HG03378 (cell line): ENCODE measurements around the gene LTBP2.

ENCODE experiments used
- ATAC-seq: cut with Tn5 transposase; IDR thresholded peaks from one replicate; pipeline ENCODE4 v1.9.1; 2021; ENCODE audit warnings: mild to moderate bottlenecking, moderate library complexity; ENCODE audit not compliant: unreplicated experiment

Gene LTBP2

DNA sequence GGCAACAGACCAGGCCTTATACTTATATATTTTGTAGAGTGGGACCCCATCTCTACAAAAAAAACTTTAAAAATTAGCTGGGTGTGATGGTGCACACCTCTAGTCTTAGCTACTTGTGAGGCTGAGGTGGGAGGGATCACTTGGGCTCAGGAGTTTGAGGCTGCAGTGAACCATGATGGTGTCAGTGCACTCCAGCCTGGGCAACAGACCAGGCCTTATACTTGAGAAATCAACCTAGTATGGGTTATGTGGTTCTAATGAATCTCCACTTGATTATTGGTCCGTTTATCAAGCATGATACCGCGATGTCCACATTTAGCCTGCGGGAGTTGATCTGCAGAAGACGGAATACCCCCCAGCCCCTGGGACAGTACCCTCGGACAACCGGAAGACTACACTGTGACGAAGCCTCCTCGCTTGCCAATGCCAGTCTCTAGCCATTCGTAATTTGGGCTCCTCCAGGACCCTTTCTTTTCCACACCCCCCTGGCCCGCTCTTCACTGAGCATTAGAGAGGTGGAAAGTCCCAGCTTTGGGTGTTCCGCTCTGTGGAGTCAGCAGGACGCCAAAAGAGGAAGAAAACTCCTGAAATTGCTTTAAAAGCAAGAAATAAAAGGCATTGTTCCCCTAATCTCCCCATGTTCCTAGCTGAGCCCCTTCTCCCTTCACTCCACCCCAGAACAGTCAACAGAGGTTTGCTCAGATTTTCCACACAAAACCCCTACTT lies 19.4 kb downstream of the LTBP2 start:
- ATAC-seq: no peak

DNA sequence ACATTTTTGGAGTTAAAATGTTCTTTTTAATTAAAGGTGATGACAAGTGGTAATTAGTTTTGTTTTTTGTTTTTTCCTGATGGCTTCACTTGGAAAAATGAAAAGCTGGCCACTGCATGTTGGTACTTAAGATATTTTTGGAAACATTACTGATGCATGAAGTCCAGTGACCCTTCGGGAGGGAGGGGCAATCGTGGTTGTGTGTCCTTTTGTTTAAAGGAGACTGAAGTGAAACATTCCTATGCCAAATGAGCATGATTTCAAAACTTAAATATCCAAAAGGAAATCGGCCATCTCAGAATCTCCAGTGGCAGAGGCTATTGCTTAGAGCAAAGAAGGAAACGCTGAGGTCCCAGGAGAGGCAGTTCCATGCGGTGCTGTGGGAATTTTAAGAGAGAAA lies 20.1 kb downstream of the LTBP2 start:
- no peak for ATAC-seq

DNA sequence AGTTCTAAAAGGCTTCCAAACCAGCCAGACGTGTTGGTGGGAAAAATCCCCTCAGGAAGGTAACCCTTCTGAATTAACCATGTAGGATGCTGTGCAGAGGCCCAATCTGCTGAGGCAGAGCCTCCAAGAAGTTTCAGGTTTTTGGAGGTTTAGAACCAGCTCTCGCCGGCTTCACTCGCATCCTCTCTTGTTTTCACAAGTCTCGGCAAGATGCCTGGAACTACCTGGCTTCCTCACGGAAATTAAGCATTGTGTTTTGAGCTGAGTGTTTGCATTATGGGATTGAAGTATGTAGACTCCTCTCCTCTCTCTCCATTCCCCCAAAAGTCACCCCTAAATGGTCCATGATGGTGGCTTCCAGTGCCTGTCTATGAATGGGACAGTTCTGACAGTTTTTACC lies 20.6 kb downstream of the LTBP2 start:
- ATAC-seq: no peak

DNA sequence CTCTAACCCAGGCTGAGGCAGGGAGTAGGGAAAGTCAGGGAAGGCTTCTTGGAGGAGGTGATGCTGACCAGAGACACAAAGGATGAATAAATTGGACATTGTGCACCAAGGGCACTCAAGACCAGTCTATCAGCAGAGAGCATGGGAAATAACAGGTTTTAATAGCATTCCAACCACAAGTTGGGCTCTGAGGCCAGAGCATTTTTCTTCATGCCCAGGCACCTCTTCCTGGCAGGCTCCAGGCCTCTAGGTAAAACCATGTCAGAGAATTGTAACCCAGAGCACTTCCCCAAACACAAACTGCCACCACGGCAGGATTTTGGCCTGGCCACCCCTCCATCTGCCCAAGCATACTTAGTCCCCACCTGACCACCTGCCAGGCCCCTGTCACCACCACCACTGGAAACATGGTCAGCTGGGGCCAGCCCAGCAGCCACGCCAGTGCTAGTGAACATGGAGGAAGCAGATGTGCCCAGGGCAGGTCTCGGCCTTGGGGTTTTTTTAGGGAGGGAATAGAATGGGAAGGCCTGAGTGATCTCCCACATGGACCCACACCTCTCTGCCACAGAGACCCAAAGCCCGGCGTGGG lies 22.7 kb downstream of the LTBP2 start:
- no peak for ATAC-seq

DNA sequence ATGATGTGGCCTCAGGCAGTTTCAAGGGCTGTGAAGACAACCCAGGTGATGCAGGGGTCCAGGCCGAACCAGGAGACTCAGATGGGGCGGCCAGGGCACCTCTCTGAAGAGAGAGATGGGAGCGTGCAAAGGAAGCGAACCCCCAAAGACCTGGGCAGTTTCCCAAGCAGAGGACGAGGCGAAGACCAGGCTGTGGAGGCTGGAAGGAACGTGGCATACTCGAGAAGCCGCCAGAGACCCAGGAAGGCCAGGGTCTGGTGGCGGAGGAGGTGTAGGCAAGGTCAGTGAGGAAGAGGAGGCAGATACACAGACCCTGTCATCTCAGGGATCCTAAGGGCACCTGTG lies 24.7 kb downstream of the LTBP2 start:
- no peak for ATAC-seq

DNA sequence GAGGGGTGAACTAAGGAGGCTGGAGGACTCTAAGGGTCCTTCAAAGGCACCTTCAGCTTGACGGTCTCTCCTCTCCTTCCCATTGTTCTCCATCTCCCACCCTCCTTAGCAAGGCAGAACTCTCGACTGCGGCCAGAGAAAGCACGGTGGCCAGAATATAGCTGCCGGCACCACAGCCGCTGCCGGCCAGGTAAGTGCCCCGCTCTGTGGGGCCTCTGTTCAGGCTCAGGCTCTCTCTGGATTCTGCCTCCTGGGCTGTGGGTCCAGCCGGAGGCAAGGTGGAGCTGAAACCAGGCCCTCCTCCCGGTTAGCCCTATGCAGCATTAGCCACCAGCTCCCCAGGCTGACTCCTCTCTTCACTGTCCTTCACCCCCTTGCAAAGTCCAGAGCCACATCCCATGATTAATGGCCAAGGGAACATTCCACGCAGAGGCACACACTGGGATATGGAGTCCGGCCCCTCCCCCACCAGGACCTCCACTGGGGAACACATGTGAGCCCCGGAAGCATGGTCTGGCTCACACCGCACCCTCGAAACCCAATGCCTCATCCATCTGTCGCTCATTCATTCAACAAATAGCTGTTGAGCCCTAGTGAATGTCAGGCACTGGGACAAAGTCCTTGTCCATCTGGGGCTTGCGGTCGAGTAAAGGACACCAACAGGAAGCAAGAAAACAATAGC lies 25.2 kb downstream of the LTBP2 start:
- no peak for ATAC-seq

DNA sequence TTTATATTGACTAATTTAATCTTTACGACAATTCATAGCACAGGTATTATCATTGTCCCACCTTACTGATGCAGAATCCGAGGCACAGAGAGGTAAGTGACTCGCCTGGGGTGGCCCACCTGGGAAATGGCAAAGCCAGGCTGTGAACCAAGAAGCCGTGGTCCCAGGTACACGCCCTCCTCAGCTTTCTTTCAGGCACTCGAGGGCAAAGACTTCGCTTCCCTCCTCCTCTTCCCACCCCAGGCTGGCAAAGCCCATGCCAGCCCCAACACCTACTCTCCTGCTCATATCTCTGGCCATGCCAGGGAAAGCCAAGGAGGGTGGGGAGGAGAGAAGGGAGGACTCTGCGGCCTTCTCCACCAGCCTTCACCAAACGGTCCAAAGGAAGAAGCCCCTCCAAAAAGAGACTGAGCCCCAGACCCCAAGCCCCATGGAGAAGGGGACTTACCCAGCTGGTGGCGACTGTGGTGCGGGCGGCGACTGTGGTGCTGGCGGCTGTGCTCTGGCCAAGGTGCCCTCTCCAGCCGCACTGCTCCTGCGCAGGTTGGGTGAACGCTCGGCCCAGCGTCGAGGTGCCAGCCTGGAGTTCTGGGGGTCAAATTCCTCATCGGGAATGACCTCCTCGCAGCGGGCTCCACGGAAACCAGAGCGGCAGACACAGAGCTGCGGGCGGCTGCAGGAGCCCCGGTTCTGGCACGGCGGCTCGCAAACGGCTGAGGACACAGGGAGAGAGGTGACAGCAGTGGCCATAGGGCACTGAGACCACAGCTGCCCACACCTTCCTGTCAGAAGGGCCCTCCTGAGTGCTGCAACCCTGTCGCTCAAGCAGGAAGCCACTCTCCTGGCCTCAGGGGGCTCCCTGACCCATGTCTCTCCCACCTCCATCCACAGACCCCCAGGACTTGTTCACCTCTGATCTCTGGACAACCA lies 26.4 kb downstream of the LTBP2 start:
- no peak for ATAC-seq

DNA sequence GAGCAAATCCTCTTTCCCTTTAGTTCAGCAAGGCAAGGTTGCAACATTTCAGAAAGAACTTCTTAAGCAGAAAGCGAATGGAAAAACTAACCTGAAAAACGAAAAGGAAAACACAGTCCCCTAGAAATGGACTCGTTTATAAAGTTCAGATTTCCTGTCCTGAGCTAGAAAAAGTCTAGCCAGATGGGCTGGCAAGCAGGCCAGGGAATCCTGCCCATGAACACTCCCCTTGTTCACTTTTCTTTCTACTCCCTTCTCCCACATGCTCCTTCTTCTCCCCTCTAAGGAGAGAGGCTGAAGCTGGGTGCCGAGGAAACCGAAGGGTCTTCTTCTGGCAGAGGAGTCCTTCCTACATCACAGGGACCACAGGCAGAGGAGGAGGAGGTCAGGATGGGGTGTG lies 27.1 kb downstream of the LTBP2 start:
- no peak for ATAC-seq

DNA sequence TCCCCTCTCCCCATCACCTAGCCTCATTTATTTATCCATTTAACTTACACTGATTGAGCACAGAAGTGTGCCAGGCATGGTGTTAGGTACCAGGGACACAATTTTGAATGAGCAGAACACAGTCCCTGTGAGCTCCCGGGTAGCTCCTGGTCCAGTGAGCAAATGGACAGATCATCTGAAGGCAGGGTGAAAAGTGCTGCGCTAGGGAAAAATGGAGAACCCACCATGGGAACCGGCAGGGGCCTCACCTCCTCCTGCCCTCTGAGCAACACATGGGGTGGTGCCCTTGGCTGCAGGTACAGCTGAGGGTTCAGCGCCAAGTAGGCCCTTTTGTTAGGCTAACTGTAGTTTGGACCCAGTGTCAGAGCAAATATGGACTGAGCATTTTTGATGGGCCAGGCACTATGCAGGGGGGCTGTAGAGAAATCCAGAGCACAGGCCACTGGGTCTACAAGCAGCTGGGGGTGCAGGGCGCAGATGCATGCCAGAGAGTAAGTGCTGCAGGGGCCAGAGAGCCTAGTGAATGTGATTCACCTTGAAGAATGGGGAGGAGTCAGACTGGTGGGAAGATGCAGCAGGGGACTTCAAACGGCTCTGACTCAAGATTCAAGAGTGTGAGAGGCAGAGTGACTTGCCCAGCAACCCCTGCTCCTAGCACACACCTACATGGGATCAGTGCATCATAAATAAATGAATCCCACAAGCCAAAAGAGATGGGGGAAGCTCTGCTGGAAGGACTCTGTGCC lies 28.2 kb downstream of the LTBP2 start:
- no peak for ATAC-seq

DNA sequence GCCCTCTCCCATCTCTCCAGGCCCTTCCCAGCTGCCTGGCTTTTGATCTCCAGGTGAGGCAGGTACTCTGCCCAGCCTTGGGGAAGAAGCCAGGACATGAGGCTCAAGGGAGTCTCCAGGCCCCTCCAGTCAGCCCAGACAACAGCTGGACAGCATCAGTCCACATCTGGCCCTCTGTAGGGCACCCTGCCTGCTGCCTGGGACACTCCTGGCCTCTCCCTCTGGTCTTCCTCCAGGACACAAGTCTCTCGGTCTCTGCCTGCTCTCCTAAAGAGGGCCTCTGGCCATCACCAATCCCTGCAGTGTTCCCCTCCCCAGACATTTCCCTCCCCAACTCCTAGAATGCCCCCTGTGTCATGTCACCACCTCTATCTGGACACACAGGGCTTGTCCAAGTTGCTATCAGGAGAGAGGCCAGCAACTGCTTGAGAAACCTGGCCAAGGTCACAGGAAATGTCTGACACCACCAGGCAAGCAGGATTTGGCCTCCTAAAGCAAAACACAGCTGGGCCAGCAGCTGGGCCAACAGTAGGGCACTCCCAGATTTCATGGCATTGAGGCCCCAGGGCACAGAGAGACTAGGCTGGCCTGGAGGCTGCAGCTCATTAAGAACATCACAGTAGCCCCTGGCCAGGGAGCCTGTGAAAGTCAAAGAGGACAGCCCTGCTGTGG lies 29.0 kb downstream of the LTBP2 start:
- no peak for ATAC-seq

DNA sequence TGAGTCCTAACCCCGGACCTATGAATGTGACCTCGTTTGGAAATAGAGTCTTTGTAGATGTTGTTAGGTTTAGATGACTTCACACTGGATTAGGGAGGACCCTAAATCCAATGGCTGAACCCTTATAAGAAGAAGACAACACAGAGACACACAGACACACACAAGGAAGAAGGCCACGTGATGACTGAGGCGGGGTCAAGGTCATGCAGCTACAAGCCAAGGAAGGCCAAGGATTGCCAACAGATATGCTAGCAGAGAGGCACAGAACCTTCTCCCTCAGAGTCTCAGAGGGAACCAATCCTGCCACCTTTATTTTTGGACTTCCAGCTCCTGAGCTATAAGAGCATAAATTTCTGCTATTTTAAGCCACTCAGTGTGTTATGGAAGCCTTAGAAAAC lies 31.8 kb downstream of the LTBP2 start:
- no peak for ATAC-seq

DNA sequence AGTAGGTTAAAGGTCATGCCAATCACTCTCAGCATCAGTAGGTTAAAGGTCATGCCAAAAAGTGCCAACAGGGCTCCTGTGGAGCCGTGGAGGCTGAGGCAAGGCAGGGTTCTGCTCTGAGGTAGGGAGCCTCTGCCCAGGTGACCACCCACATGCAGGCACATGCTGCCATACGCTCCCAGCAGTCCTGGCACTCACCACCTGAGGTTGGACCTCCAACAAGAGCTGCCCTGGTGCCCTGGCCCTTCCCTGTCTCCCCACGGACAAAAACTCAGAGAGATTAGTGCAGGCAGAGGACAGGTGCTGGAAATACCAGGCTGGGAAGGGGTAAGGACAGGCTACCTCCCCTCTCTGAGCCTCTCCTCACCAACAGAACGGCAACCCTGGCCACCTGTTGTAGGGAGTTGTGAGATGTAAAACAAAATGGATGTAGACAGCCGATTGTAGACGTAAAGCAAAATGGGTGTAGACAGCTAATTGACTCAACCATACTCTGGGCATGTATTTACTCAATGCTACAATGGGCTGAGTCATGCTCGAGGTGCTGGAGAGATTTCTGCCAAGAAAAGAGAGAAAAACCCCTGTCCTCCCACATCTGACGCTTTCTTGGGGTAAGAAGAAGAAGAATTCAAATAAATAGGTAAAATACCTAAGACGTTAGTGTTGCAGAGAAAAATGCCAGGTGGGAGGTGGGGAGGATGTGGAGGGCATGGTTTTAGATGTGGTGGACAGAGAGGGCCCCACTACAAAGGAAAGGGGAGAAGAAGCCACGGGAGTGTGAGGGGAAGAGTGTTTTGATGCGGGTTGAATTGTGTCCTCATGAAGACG lies 32.4 kb downstream of the LTBP2 start:
- no peak for ATAC-seq

DNA sequence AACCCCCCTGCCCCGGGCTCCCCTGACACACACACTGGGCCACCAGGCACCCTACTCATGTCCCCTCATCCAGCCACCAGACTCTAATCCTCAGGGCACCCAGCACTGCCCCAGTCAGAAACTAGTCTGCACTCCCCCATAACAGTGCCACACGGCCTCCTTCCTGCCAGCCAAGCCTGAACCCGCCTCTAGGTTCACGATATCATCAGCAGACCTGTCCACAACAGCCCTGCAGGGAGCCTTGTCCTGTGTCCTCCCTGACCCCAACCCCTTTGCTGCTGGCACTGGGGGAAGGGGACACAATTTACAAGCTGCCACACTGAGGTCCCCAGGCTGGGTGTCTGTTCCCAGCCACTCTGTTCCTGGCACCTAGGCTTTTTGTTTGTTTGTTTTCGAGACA lies 33.6 kb downstream of the LTBP2 start:
- no peak for ATAC-seq

DNA sequence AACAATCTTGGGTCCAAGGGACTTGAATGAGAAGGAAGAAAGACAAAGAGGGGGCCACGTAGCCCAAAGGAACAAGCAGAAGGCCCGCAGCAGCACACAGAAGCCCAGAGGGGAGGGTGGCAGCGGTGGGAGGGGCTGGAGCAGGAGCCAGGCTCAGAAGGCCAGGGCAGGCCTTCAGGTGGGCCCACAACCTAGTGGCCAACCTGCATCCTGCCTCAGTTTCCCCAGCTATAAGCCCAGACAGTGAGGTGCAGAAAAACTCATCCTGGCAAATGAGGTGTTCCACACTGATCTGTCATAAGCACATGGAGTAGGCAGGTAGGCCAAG lies 34.1 kb downstream of the LTBP2 start:
- no peak for ATAC-seq

DNA sequence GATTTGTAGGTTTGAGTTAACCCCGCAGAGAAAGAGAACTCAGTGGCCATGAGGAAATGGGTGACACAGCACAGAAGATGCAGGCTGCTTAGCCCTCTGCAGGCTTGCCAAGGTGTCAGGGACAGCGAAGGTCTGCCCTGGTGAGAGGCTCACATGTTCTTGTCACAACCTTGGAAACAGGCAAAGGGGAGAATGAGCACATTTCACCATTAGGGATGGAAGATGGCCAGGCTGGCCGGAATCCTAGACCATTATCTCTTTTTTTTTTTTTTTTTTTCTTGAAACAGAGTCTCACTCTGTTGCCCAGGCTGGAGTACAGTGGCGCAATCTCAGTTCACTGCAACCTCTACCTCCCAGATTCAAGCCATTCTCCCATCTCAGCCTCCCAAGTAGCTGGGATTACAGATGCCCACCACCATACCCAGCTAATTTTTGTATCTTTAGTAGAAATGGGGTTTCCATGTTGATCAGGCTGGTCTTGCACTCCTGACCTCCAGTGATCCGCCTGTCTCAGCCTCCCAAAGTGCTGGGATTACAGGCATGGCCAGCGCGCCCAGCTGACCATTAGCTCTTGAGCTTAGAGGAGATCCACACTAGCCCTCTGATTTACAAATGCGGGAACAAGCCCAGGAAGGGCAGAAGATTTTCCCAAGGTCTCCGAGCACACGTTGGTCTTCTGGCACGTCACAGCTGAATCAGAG lies 34.6 kb downstream of the LTBP2 start:
- ATAC-seq: no peak

DNA sequence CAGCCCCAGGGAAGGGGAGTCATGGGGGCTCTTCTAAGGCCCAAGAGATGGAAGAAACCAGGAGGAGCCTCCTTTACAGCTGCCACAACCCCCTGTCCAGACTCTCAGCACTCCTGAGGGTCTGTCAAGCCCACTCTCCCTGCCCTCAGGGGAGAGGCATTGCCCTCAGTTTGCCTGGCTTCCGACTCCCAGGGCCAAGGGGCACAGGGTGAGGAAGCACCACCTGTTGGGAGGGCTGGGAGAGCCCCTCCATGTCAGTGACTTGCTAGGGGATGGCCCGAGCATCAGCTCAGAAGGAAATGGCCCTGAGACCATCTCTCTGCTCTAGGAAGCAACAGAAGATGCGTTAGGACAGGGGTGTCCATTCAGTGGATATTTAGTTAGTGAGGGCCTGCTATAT lies 36.1 kb downstream of the LTBP2 start:
- no peak for ATAC-seq

DNA sequence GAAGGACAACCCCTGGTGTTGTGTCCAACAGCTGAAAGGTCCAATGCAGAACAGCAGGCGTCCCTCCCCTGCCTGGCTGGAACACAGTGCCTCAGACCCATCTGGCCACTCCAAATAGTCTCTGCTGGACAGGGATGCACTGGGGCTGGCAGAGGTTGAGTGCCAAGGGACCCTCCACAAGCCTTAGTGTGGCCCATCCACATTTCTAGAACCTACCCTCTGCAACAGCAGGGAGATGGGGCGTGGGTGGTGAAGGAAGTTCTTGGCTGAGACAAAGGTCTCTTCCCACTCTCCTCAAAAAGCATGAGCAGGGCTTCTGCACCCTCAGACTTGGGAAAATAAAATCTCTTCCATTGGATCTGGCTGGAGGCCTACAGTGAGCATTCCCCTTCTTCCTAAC lies 36.5 kb downstream of the LTBP2 start:
- ATAC-seq: no peak

DNA sequence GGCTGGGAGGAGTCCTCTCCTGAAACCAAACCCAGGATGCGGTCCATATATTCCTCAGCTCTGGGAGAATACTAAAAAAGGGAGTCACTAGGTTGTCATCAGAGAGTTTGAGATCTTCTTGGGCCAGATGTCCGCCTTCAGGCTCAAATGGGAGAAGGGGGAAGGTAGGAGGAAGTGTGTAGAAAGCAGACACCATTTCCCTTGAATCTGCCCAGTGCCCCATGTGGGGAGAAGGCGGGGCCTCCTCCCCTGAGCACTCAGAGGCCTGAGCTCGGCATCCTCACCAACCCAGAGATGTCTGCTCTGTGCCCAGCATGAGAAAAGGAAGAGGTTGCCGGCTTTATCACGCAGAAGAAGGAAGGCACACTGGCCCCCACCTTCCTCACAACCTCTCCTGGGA lies 37.3 kb downstream of the LTBP2 start:
- no peak for ATAC-seq

DNA sequence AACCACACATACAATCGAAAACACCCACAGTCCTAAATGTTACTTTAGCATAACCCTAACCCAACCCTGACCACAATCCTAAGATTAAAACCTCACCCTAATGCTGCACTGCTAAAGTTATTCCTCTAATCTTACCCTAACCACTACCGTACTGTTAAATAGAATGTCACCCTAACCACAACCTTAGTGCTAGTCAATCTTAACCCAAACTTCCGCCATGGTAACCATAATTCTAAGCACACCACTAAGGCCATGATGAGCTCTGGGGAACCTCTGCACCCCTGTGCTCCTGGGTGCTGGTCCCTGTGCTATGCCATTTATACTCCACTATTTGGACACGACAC lies 38.0 kb downstream of the LTBP2 start:
- no peak for ATAC-seq
